Right hindlimb (tissue), 1 donor: ENCODE measurements around the gene EPHA2.

ENCODE experiments used
- DNase-seq: peaks from one replicate; pipeline ENCODE4 v3.0.0-alpha.2; 2018

EPHA2 gene

DNA sequence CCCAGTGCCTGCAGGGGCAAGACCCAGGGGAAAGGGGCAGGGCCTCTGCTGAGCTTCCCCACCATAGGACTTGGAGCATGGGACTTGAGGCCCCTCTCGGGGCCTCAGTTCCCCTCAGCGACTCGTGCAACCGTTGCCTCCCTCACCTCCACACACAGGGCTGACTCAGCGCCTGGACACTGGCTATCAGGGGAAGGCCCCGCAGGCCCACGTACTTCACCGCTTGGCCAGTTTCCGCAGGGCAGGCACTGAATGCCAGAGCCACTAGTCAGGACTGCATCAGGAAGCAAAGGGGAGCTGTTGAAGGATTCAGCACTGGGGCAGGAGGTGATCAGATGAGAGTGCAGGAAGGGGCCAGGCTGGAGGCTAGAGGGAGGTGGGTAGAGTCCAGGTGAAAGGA, 66.9 kb downstream of the EPHA2 start:
- DNase-seq, result no peak

DNA sequence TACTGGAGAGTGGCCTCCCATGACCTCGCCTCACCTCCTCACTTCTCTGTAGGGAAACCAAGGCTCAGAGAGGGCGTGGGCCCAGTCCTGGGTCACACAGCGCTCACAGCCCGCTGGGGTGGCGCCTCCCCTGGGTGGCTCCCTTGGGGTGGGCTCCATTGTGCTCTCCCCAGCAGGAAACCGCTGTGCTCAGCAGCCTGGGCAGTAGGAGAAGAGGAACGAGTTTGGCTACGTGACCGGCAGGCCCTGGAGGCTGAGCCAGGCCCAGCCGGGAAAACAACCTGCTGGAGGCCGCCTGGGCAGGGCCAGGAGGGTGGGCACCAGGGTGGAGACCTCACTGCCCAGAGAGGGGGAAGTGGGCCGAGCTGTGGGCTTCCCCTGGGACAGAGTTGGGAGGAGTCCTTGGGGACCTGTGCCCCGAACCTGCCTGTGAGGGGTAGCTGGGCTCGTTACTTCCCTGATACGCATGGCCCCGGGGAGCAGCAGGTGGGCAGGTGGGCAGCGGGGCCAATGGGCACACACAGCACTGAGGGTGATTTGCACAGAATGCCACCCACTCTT, 67.4 kb downstream of the EPHA2 start:
- no peak for DNase-seq

DNA sequence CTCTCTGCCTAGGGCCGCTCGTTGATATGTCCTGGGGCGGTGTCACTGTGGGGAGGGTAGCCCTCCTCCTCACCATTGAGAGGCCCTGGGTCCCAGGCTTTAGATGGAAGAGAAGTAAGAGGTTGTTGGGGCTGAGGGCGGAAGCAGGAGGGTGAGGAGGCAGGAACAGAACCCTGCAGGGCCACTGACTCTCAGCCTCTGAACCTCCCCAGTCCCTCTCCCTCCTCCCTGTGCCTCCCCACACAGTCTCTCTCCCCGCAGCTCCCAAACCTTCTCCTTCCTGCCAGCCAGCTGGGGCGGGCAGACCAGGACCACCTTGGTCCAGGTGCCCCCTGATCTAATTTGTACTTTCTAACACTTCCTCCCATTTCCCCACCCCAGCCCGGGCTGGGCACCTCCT, 68.1 kb downstream of the EPHA2 start:
- DNase-seq, result no peak

DNA sequence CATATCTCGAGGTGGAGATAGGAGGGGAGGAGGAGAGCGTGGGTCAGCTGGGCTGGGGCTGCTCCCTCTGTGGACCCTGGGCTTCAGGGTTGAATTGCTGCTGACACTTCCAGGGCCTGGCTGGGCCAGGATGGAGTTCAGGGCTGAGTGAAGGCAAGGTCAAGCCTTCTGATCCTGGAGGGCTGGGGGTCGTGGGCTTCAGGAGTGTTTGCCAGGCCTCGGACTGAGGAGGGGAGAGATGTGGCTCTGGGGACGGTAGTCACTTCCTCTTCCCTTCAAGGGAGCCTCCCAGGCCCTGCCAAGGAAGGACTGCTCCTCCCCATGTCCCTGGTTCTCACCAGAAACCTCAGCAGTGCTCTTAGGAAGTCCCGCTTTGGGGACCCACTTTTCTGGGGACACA, 70.3 kb downstream of the EPHA2 start:
- no peak for DNase-seq

DNA sequence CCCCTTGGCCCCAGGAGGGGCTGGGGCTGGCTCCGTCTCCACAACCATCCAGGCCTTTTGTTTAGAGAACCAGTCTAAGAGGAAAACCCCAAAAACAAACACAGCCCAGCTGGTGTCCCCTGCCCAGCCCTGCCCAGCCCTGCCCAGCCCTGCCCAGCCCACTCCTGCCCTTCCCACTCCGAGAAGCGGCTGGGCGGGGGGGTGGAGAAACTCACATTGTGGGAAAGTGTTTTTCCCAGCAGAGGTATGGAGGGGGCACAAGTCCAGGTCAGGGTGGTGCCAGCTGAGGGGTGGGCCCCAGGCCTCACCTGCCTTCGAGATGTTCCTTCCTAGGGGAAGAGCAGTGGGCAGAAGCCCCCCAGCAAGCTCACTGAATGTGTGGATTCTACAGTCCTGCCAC, 72.4 kb downstream of the EPHA2 start:
- DNase-seq, result no peak

DNA sequence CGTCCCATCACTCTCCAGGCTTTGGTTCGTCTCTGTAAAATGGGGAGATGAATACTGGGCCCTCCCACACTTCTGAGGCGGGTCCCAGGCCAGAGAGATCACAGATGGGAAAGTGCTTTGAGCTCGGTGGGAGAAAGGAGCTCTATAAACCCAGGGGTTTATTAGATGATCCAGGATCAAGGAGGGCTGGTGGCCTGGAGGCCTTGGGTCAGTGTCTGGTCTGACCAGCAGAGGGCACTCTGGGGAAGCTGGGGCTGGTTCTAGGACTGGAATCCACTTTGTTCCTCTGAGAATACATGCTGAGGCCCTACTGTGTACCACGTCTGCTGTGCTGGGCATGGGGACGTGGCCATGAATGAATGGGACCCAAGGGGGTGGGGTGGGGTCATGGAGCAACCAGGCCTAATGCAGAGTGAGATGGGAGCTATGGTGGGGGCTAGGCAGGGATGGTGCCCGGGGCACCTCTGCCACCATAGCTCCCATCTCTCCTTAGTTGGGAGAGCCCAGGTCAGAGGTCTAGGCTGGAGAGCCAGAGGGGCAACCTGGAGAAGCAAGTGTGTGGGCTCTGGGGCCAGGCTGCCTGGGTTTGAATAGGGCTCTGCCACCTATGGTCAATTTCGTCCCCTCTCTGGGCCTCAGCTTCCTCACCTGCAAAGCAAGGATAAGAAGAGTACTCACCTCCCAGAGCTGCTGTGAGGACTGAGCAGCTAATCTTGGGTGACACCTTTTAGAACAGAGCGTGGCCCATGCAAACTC, 73.4 kb downstream of the EPHA2 start:
- DNase-seq, result no peak

DNA sequence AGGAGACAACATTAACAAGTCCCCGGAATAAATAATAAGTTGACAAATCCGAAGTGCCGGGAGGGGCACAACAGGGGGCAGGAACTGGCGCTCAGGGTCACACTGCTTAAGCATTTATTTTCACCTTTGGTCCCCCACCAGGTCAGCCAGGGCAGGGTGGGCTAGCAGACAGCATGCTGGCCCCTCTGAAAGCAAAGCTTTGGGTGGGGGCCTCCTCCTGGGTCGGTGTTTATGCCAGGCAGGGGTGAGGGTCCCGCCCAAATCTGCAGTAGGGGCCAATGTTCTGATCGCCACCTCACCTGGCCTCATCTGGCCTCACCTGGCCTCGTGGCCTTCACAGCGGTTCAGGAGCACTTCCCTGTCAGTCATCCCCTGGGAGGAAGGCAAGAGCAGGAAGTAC, 74.2 kb downstream of the EPHA2 start:
- DNase-seq, result no peak

DNA sequence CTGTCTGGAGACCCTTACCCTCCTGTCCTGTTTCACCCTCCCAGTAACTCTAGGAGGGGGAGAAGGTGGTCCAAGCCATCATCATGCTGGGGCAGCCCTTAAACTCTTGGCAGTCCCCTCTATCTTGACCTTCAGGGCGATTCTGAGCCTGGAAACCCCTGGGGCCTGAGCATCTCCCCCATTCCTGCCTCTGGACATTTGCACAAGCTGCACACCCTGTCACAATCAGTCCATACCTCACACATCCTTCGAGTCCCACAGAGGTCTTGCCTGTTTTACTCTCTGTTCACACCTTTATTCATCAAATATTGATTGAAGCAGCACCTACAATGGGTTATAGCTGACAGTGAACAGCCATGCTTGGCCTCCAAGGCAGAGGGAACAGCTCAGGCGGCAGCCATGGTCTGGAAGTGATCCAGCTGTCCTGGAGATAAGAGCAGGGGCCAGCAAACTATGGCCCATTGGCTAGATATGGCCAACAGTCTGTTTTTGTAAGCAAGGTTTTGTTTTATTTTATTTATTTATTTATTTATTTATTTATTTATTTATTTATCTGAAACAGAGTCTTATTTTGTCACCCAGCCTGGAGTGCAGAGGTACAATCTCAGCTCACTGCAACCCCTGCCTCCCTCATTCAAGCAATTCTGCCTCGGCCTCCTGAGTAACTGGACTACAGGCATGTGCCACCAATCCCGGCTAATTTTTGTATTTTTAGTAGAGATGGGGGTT, 75.3 kb downstream of the EPHA2 start:
- DNase-seq, result no peak

DNA sequence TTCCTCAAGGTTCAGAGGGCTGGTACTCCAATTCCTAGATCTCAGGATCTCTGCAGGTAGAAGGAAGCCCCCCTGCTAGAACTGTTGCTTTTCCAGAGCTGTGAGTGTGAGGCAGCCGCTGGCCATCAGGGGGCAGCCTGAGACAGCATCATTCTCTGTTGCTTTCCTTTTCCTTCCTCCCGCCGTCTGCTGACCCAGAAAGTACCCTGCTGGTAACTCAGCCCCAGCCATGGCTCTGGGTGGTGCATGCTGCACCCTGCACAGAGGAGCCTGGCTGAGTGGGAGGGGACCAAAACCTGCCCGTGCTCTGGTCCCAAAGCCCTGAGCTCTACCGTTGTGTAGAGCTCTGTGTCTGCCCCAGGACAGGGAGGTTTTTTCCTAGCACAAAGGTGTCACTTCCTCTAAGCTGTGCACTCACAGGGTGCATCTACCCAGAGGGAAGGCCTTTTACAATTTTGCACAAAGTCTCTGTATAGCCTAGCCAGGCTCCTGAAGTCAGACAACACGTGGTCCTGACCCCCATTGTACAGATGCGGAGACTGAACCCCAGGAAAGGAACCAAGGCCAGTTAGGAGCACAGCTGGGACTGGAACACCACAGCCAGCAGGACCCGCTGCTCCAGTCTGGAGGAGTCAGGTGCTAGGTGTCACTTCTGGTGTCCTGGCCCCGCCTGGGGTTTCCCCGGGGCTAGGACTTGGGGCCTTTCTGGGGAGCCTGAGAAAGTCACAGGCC, 76.8 kb downstream of the EPHA2 start:
- peak; percentile 86 for DNase-seq

DNA sequence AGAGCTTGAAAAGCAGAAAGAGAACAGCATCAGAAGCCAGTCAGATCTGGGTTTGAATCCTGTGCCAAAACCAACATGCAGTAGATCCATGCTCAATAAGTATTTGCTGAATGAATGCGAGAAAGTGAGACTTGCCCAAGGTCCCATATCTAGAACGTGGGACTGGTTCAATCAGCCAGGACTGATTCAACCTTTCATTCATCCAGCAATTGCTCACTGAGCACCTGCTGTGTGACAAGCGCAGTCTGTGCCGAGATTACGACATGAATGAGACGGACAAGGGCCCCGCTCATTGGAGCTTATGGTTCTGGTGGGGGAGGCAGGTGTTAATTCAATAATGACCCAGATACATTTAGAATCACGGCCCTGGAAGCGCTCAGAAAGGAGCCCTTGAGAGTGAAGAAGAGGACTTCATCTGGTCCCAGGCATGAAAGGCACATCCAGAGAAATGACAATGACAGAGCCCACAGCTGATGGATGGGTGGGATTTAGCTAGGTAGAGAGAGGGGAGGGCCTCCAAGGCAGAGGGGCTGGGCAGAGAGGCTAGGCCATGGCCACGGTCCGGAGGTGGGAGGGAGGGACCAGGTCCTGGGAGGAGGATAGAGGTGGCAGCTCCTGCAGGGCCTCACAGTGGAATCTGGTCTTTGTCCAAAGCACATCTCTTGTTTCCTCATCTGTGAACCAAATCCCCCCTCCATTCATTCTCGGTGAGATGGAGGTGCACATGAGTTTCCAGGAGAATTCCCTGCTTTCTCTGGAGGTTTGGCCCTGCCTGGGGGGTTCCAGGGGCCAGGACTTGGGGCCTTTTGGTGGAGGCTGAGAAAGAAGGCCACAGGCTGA, 78.2 kb downstream of the EPHA2 start:
- DNase-seq, result no peak

DNA sequence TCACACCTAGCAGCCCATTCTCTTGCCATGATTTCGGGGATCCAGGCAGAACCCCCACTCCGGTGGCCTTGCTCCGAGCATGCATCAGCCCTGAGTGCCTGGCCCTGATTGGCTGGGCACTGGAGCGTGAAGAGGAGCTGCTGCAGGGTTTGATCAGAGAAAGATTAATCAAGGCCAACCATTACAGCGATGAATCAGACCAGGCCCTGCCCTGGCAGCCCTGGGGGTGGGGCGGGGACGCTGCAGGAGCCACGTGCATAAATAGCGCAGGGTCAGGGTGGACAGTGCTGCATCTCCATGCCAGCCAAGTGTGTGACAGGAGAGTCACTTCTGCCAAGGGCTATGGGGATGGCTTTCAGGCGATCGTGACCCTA, 79.0 kb downstream of the EPHA2 start:
- DNase-seq, result no peak

DNA sequence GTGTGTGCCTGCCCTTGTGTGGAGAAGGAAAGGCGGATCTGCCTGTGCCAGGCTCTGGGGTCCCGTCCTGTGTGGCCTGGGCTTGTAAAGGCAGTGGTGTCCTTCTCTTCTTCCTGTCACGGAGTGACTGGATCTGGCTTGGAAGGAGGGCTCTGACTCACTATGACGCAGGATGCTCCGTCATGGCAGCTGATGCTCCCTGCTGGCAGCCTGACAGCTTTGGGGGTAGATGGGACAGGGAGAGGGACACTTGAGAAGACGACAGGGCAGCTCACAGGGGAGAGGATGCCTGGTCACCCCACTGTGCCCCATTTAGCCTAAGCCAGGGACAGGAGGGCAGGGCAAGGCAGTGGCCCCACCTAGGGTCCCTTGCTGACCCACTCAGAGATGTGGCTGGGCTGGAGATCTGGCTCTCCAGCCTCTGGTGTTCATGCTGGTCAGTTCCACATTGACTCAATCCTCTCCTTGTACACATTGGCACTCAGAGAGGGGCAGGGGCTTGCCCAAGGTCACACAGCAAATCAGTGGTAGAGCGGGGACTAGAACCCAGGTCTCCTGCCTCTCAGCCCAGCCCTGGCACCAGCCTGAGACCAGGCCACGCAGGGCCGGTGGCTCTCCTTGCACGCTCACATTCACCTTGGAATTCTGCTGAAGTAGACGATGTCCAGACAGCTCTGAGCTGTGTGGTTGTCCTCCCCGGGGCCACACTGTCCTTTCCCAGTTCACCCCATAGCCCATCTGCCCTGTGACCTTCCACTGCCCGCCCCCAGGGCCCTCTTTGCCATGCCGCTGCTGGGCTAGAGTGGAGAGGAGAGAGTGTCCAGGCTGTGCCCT, 79.6 kb downstream of the EPHA2 start:
- no peak for DNase-seq

DNA sequence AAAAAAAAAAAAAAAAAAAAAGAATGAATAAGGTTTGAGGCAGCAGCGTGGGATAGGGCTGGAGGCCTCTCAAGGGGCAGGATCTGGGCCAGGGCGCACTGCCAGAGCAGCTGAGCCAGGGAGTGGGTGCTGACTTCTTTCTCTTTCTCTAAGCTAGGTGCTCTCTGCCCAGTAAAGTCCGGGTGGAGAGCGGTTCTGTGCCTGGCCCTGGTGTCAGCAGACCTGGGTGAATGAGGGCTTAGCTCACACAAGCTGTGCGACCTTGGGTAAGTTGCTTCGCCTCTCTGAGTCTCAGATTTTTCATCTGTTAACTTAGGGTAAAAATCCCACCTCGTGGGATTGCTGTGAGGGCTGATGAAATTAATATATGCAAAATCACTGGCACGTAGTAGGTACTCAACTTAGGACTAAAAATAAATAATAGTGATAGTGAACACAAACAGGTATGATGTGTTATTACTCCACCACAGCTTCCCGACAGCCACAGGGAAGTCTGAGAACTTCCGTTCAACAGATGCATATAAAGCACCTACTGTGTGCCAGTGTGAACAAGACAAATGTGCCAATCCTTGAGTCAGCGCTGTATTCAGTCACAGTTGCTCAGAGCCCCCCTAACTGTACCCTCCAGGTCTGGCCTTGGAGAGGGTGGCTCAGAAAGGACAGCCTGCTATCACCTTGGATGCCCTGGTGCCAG, 80.4 kb downstream of the EPHA2 start:
- DNase-seq, result no peak
